Right lobe of liver (tissue), 6 donors: ENCODE data around the gene IFITM10. TPM values are rescaled to one million over a fixed set of nuclear protein-coding genes. Genes with fewer than 3 reads are reported as not detected.

ENCODE experiments used
- ATAC-seq, 4 donors: fragments of 200-7000 bp; cut with Tn5 transposase; one replicate each; pipeline ENCODE4 v1.9.1; 2020; ENCODE audit warnings: mild to moderate bottlenecking in 4 of 4, moderate library complexity in 4 of 4
- DNase-seq, 3 donors: peaks; one replicate each; pipeline ENCODE4 v3.0.0-alpha.2; 2020
- H3K27ac ChIP-seq, 3 donors: fragments of 200-600 bp; one replicate each; pipeline ENCODE4 v1.8.0; 2022
- H3K27me3 ChIP-seq, 2 donors: fragments of 200-600 bp; one replicate each; pipeline ENCODE4 v1.8.0; 2022
- H3K36me3 ChIP-seq, 4 donors: fragments of 200-600 bp; sonication (generic) in 1 of 4; one replicate each; pipeline versions ENCODE4 v1.5.1 to v1.8.0; 2017 to 2022; ENCODE audit warnings: control low read depth in 1 of 4
- H3K4me1 ChIP-seq, 4 donors: fragments of 200-600 bp; sonication (generic) in 1 of 4; one replicate each; pipeline versions ENCODE4 v1.5.1 to v1.8.0; 2017 to 2022; ENCODE audit warnings: control low read depth in 1 of 4
- H3K4me3 ChIP-seq, 3 donors: fragments of 200-600 bp; one replicate each; pipeline ENCODE4 v1.8.0; 2022
- H3K9me3 ChIP-seq, 4 donors: fragments of 200-600 bp; sonication (generic) in 1 of 4; one replicate each; pipeline versions ENCODE4 v1.5.1 to v1.8.0; 2017 to 2022; ENCODE audit warnings: control low read depth in 1 of 4
- CTCF ChIP-seq, 4 donors: fragments of 200-600 bp in 3 of 4; fragments of 450-650 bp in 1 of 4; IDR thresholded peaks; one replicate each; pipeline versions ENCODE4 v1.5.1 to v1.8.0; 2016 to 2022; ENCODE audit warnings: antibody characterized with exemption in 4 of 4, mild to moderate bottlenecking in 2 of 4
- POLR2A ChIP-seq: fragments of 450-650 bp; IDR thresholded peaks from one replicate; pipeline ENCODE4 v1.6.1; 2017; ENCODE audit warnings: antibody characterized with exemption, mild to moderate bottlenecking
- WGBS: methylation state at CpG from one replicate; pipeline ENCODE4 v1.1.6; 2018; ENCODE audit warnings: low coverage, low lambda C conversion rate; ENCODE audit not compliant: insufficient coverage; ENCODE audit errors: missing lambda C conversion rate; 5-methylcytosine and 5-hydroxymethylcytosine counted together
- intact Hi-C, 2 donors: fragments of 100-400 bp; cut with DNase I; formaldehyde crosslinking; loops; one replicate each; pipeline versions ENCODE4 v1.11.2 to v1.14.1; 2022
- total RNA-seq, 6 experiments: library from RNA; depleted of rRNA in 2 of 6; stranded (reverse); fragments of >200 nt in 2 of 6; fragmentation: NEBNext Ultra II Directional in 3 of 6; extraction: Animal tissue kit (Norgen Biotek cat#: 25700) in 3 of 6; gene quantifications; one replicate each; pipeline versions ENCODE4 v1.1.0 to v1.2.4, GENCODE V29; 2016 to 2023
- donor health status: DM: no; HTN: yes; CAD: no.
- donor health status: DM: no; HTN: no; CAD: no.
- donor health status: DM: no; HTN: no; CAD: no.
- donor health status: DM: no; HTN: yes; CAD: no.
- donor health status: DM: no; HTN: yes; CAD: no.

The IFITM10 gene
- total RNA-seq, 6 experiments from 2014 or later = 1.3 to 11.4 (median 6.7) TPM

GRCh38 chr11:1753229-1753928 is 3.0 kb upstream of the IFITM10 start:
- no peak for TF ChIP-seq POLR2A
- no peak for TF ChIP-seq CTCF (IDR thresholded peaks at IDR 0.05)
- intact Hi-C loops = loop anchor here in 1 of 2 donors (10.0 kb wide), 1 partner anchor 641 kb away; no protein-coding TSS in a partner anchor
- H3K4me3 ChIP-seq = no peak overlapping the region
- peak in 1 of 3 donors; percentile 52 for DNase-seq
- H3K4me1 ChIP-seq = peaks cover 0 to 35% (median 14%) of the 10 kb centered on the region in 4 donors
- 55% methylated on average over 4 of the region's 38 CpGs for WGBS
- no peak overlapping the region for H3K27ac ChIP-seq
- H3K27me3 ChIP-seq = no peaks in the 10 kb centered on the region
- ATAC-seq = no peak
- H3K9me3 ChIP-seq = no peaks in the 10 kb centered on the region
- H3K36me3 ChIP-seq = peaks cover 7 to 52% (median 28%) of the 10 kb centered on the region in 4 donors

GRCh38 chr11:1752907-1753228 is 2.5 kb upstream of the IFITM10 start:
- peak in 1 of 3 donors; percentile 52 for DNase-seq
- H3K9me3 ChIP-seq = no peaks in the 10 kb centered on the region
- TF ChIP-seq POLR2A (no peak), CTCF (IDR thresholded peaks at IDR 0.05) (no peak)
- ATAC-seq = no peak
- H3K27me3 ChIP-seq = no peaks in the 10 kb centered on the region
- no CpG with 5 or more reads among the region's 10 CpGs for WGBS
- peaks cover 7 to 48% (median 28%) of the 10 kb centered on the region in 4 donors for H3K36me3 ChIP-seq
- no peak overlapping the region for H3K27ac ChIP-seq
- intact Hi-C loops = loop anchor here in 1 of 2 donors (10.0 kb wide), 1 partner anchor 642 kb away; no protein-coding TSS in a partner anchor
- no peak overlapping the region for H3K4me3 ChIP-seq
- peaks cover 0 to 30% (median 11%) of the 10 kb centered on the region in 4 donors for H3K4me1 ChIP-seq

- Histone ChIP-seq H3K4me1 (peaks cover 0 to 25% (median 8%) of the 10 kb centered on the region in 4 donors), H3K4me3 (no peak overlapping the region), H3K36me3 (peaks cover 4 to 45% (median 26%) of the 10 kb centered on the region in 4 donors), H3K27me3 (no peaks in the 10 kb centered on the region), H3K27ac (no peak overlapping the region), H3K9me3 (no peaks in the 10 kb centered on the region)
- intact Hi-C loops = loop anchor here in 1 of 2 donors (10.0 kb wide), 1 partner anchor 643 kb away; no protein-coding TSS in a partner anchor
- no peak for ATAC-seq
- peak in 1 of 3 donors; percentile 42 for DNase-seq
- TF ChIP-seq POLR2A (no peak), CTCF (IDR thresholded peaks at IDR 0.05) (no peak)
- 20% methylated on average over 1 of the region's 24 CpGs for WGBS
Measured at GRCh38 chr11:1751999-1752906, 1.9 kb upstream of the IFITM10 start.

GRCh38 chr11:1751531-1751921 is 1.1 kb upstream of the IFITM10 start:
- ATAC-seq (peak in 1 of 4 donors; percentile 0), DNase-seq (no peak)
- no peak for TF ChIP-seq POLR2A
- no peak for TF ChIP-seq CTCF (IDR thresholded peaks at IDR 0.05)
- peaks cover 0 to 39% (median 23%) of the 10 kb centered on the region in 4 donors for H3K36me3 ChIP-seq
- intact Hi-C loops = loop anchor here in 1 of 2 donors (10.0 kb wide), 1 partner anchor 643 kb away; no protein-coding TSS in a partner anchor
- H3K4me3 ChIP-seq = no peak overlapping the region
- no peak overlapping the region for H3K27ac ChIP-seq
- 31% methylated on average over 2 of the region's 5 CpGs for WGBS
- H3K9me3 ChIP-seq = no peaks in the 10 kb centered on the region
- no peaks in the 10 kb centered on the region for H3K27me3 ChIP-seq
- peaks cover 0 to 18% (median under 1%) of the 10 kb centered on the region in 4 donors for H3K4me1 ChIP-seq
